Karpas-422 (cell line): Measurements from ENCODE around the gene KIAA2012. TPM values are rescaled to one million over a fixed set of nuclear protein-coding genes. Genes with fewer than 3 reads are reported as not detected.

Experiments
- DNase-seq: peaks from one replicate; pipeline ENCODE4 v3.0.0-alpha.2; 2015
- H2AFZ ChIP-seq: fragments of 200-600 bp; sonication (generic); 2 replicates; pipeline ENCODE4 v1.6.1; 2014; ENCODE audit warnings: antibody characterized with exemption, low read length, mixed read lengths
- H3K27ac ChIP-seq: fragments of 200-600 bp; sonication (generic); 2 replicates; pipeline ENCODE4 v1.5.1; 2014; ENCODE audit warnings: mild to moderate bottlenecking, low read length, moderate library complexity
- H3K27me3 ChIP-seq: fragments of 200-600 bp; sonication (generic); 2 replicates; pipeline ENCODE4 v1.6.1; 2014; ENCODE audit warnings: low read length, mixed read lengths
- H3K36me3 ChIP-seq: fragments of 200-600 bp; sonication (generic); 2 replicates; pipeline ENCODE4 v1.6.1; 2014; ENCODE audit warnings: low read length, mixed read lengths; ENCODE audit not compliant: insufficient read depth
- H3K4me1 ChIP-seq: fragments of 200-600 bp; sonication (generic); 2 replicates; pipeline ENCODE4 v1.6.1; 2014; ENCODE audit warnings: mild to moderate bottlenecking, low read length, mixed read lengths
- H3K4me2 ChIP-seq: fragments of 200-600 bp; sonication (generic); 2 replicates; pipeline ENCODE4 v1.6.1; 2014; ENCODE audit warnings: low read length, low read depth, mild to moderate bottlenecking; ENCODE audit not compliant: poor library complexity, severe bottlenecking
- H3K4me3 ChIP-seq: fragments of 200-600 bp; sonication (generic); 2 replicates; pipeline ENCODE4 v1.5.1; 2014; ENCODE audit warnings: mild to moderate bottlenecking, antibody characterized with exemption, low read length, mixed read lengths
- H3K79me2 ChIP-seq: fragments of 200-600 bp; sonication (generic); 2 replicates; pipeline ENCODE4 v1.6.1; 2014; ENCODE audit warnings: mild to moderate bottlenecking, low read length, mixed read lengths
- H3K9ac ChIP-seq: fragments of 200-600 bp; sonication (generic); 2 replicates; pipeline ENCODE4 v1.6.0; 2014; ENCODE audit warnings: low read length
- H3K9me2 ChIP-seq: fragments of 200-600 bp; sonication (generic), shearing (Covaris generic); replicated peaks from 2 replicates; pipeline ENCODE4 v1.6.0; 2014; ENCODE audit warnings: mild to moderate bottlenecking, low read length, moderate library complexity; ENCODE audit not compliant: insufficient read depth
- H3K9me3 ChIP-seq: fragments of 300-700, 200-600 bp; sonication (generic); 2 replicates; pipeline ENCODE4 v1.6.1; 2014; ENCODE audit warnings: low read length, mixed read lengths
- H4K20me1 ChIP-seq: fragments of 200-600 bp; sonication (generic); 2 replicates; pipeline ENCODE4 v1.6.1; 2014; ENCODE audit warnings: mild to moderate bottlenecking, antibody characterized with exemption, low read length, low read depth; ENCODE audit not compliant: insufficient read depth
- total RNA-seq: library from RNA; depleted of rRNA; stranded (reverse); fragments of >200 nt; shearing (Covaris generic); gene quantifications from 2 replicates; pipeline ENCODE4 v1.2.3, GENCODE V29; 2014; ENCODE audit warnings: low replicate concordance

Gene KIAA2012
- total RNA-seq, 1 experiment from 2014 or later, result 0.89 TPM

DNA sequence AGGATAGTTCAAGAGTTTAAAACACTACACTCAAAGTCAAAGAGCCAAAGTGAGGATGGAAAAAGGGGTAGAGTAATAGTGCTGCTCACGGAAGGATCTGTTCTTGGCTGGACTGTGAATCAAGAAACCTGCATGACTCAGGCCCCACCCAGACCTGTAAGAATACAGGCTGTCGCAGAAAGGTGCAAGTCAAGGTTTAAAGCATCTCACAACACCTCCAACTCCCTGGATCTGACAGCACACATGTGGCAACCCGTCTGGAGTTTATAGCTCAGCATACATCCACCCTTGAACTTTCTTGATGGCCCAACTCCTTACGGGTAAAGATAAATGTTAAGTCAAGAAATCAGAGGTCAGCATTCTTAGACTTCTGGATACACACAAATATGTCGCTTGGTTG is 6.3 kb downstream of the KIAA2012 start:
- Histone ChIP-seq H3K4me3 (no peak overlapping the region), H2AFZ (no peak overlapping the region), H3K9me2 (no peaks in the 10 kb centered on the region), H3K79me2 (no peaks in the 10 kb centered on the region), H3K4me1 (no peaks in the 10 kb centered on the region), H3K4me2 (no peak overlapping the region), H3K9ac (no peak overlapping the region), H3K36me3 (no peaks in the 10 kb centered on the region), H3K27ac (no peak overlapping the region), H4K20me1 (no peaks in the 10 kb centered on the region), H3K9me3 (no peaks in the 10 kb centered on the region), H3K27me3 (no peaks in the 10 kb centered on the region)
- DNase-seq, result no peak

DNA sequence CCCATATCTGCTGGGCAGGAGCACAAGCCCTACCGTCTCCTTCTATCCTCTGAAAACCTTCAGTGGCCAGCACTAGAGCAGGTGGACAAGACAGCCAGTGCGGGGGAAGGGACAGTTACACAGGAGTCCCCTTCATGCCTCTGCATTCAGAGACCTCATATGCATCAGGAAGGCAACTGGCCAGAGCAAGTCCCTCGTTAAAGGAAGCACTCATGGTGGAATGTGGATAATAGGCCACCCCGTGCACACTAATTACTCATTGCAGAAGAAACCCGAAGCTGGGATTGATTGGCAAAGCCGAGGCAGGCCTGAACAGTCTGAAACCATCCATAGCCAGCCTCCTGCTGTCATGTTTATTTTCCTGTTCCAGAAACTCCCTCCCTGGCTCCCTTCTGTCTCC is 11.2 kb downstream of the KIAA2012 start:
- no peaks in the 10 kb centered on the region for H4K20me1 ChIP-seq
- H3K9me3 ChIP-seq, result no peaks in the 10 kb centered on the region
- no peaks in the 10 kb centered on the region for H3K9me2 ChIP-seq
- no peaks in the 10 kb centered on the region for H3K36me3 ChIP-seq
- no peak overlapping the region for H2AFZ ChIP-seq
- no peaks in the 10 kb centered on the region for H3K27me3 ChIP-seq
- no peaks in the 10 kb centered on the region for H3K4me1 ChIP-seq
- H3K27ac ChIP-seq, result no peak overlapping the region
- H3K4me3 ChIP-seq, result no peak overlapping the region
- no peak overlapping the region for H3K9ac ChIP-seq
- DNase-seq, result no peak
- no peaks in the 10 kb centered on the region for H3K79me2 ChIP-seq
- no peak overlapping the region for H3K4me2 ChIP-seq

DNA sequence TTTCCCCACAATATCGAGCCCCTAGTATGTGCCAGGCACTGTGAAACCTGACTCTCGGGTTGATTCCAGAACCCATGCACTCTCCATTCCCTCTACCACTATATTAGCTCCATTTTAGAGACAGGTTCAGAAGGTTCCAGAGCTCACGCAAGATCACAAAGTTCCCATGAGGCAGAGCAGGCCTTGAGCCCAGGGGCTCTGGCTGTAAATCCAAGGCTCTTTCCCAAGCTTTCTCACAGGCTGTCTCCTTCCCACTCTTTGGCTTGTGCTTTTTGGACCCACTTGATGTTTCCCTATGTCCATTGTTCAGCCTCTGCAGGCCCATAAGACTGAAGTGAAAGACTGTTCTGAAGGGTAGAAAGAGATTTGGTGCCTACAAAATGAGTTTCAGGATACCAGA is 15.7 kb downstream of the KIAA2012 start:
- Histone ChIP-seq H3K9ac (no peak overlapping the region), H2AFZ (no peak overlapping the region), H3K79me2 (no peaks in the 10 kb centered on the region), H4K20me1 (no peaks in the 10 kb centered on the region), H3K4me2 (no peak overlapping the region), H3K4me1 (no peaks in the 10 kb centered on the region), H3K9me3 (no peaks in the 10 kb centered on the region), H3K27ac (no peak overlapping the region), H3K36me3 (no peaks in the 10 kb centered on the region), H3K9me2 (no peaks in the 10 kb centered on the region; the same call in 1 of the 2 replicates), H3K27me3 (no peaks in the 10 kb centered on the region), H3K4me3 (no peak overlapping the region)
- DNase-seq, result no peak

DNA sequence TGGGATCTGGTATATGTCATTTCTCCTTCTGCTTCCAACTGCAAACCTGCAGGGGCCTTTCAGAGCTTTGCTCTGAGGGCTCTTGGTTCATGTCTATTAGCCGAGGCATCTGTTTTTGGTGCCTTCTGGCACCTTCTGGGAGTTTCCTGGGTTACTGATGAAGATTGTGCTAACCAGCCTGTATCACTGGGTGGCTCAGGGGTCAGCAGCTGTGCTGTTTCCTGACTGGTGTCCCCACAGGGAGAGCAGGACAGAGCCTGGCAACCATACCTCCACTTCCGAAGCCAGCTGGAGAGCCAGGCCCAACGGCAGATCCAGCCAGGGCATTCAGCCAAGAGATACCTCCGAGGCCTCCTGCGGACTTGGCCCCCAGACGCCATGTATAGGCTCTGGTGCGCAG is 17.5 kb downstream of the KIAA2012 start:
- H4K20me1 ChIP-seq, result no peaks in the 10 kb centered on the region
- H3K27ac ChIP-seq, result no peak overlapping the region
- no peak overlapping the region for H2AFZ ChIP-seq
- no peaks in the 10 kb centered on the region for H3K27me3 ChIP-seq
- H3K36me3 ChIP-seq, result no peaks in the 10 kb centered on the region
- no peaks in the 10 kb centered on the region for H3K79me2 ChIP-seq
- H3K9me3 ChIP-seq, result no peaks in the 10 kb centered on the region
- no peak overlapping the region for H3K4me2 ChIP-seq
- H3K4me1 ChIP-seq, result peaks cover 8% of the 10 kb centered on the region
- H3K9me2 ChIP-seq, result no peaks in the 10 kb centered on the region; the same call in 1 of the 2 replicates
- H3K4me3 ChIP-seq, result no peak overlapping the region
- DNase-seq, result no peak
- H3K9ac ChIP-seq, result no peak overlapping the region

DNA sequence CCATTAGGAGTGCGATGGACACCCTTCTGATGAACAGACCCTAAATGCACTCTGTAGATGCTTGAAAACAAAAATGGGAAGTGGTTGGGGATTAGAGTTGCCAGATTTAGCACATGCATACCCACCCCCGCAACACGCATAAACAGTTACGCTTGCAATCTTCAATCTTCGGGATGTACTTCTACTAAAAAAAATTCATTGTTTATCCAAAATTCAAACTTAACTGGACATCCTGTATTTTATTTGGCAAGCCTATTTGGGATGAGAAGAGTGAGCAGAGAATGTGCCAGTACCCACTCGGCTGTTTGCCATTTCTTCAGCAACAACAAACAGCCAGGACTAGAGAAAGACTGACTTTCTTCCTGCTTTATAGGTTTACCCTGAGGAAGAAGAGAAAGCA is 18.4 kb downstream of the KIAA2012 start:
- Histone ChIP-seq H3K36me3 (no peaks in the 10 kb centered on the region), H3K4me2 (no peak overlapping the region), H3K79me2 (no peaks in the 10 kb centered on the region), H2AFZ (no peak overlapping the region), H3K9me3 (no peaks in the 10 kb centered on the region), H3K9ac (no peak overlapping the region), H3K4me1 (peaks cover 17% of the 10 kb centered on the region), H3K9me2 (no peaks in the 10 kb centered on the region; the same call in 1 of the 2 replicates), H3K27ac (no peak overlapping the region), H3K4me3 (no peak overlapping the region), H4K20me1 (no peaks in the 10 kb centered on the region), H3K27me3 (no peaks in the 10 kb centered on the region)
- DNase-seq, result no peak

DNA sequence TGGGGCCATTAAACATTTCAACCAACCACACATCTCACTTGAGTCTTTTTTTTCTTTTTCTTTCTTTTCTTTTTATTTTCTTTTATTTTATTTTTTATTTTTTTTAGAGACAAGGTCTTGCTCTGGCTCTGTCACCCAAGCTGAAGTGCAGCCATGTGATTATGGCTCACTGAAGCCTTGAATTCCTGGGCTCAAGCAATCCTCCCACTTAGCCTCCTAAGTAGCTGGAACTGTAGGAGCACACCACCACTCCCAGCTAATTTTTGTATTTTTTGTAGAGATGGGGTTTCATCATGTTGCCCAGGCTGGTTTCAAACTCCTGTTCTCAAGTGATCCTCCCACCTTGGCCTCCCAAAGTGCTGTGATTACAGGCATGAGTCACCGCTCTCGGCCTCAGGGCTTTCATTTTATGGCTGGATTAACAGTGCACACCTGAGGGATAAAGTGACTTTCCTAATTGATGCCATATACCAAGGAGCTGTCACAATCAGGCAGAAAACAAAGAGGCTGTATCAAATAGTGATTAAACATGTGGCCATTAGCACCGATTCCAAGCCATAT is 21.5 kb downstream of the KIAA2012 start:
- no peak overlapping the region for H3K4me2 ChIP-seq
- H3K4me3 ChIP-seq, result no peak overlapping the region
- peaks cover 19% of the 10 kb centered on the region for H3K4me1 ChIP-seq
- H3K27ac ChIP-seq, result no peak overlapping the region
- no peaks in the 10 kb centered on the region for H3K9me3 ChIP-seq
- no peaks in the 10 kb centered on the region for H3K36me3 ChIP-seq
- H3K9ac ChIP-seq, result no peak overlapping the region
- DNase-seq, result no peak
- H4K20me1 ChIP-seq, result no peaks in the 10 kb centered on the region
- no peaks in the 10 kb centered on the region; the same call in 1 of the 2 replicates for H3K9me2 ChIP-seq
- H2AFZ ChIP-seq, result no peak overlapping the region
- no peaks in the 10 kb centered on the region for H3K27me3 ChIP-seq
- no peaks in the 10 kb centered on the region for H3K79me2 ChIP-seq

DNA sequence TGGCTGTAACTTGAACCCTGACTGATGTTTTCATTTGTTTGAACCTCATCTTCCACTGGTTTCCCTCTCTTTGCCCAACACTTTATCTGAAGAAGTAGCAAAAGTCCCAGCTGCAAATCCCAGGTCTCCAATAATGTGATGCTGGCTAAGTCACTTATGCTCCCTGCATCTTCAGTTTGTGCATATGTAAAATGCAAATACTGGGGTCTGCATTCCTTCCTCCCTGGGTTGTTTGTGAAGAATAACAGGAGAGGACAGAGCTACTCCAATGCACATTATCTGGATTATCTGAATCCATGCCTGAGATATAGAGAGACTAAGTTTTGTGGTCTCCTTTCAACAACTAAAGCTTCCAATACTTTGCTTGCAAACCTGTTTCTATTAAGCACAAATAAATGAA is 22.2 kb downstream of the KIAA2012 start:
- H3K36me3 ChIP-seq, result no peaks in the 10 kb centered on the region
- H3K4me3 ChIP-seq, result no peak overlapping the region

DNA sequence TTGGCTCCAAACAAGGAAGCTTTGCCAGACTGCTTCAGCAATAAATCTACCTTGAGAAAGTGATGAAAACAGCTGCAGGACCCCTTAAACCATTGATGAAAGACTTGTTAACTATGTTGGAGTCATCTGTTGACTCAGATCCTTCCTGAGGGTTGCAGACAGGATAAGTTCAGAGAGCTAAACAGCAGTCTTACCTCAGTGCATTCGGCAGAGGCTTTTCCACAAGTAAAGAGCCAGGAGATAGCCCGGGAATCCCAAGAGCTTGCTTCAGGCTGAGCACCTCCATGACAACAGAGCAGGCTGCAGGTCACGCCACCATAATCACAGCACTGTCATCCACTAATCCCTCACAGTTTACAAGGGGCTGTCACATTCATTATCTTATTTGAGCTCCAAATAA is 23.7 kb downstream of the KIAA2012 start:
- no peak overlapping the region for H3K4me2 ChIP-seq
- no peaks in the 10 kb centered on the region for H4K20me1 ChIP-seq
- H3K36me3 ChIP-seq, result no peaks in the 10 kb centered on the region
- no peak overlapping the region for H2AFZ ChIP-seq
- H3K27ac ChIP-seq, result no peak overlapping the region
- no peaks in the 10 kb centered on the region for H3K27me3 ChIP-seq
- H3K9ac ChIP-seq, result no peak overlapping the region
- H3K9me3 ChIP-seq, result no peaks in the 10 kb centered on the region
- no peak for DNase-seq
- no peak overlapping the region for H3K4me3 ChIP-seq
- H3K79me2 ChIP-seq, result no peaks in the 10 kb centered on the region
- H3K9me2 ChIP-seq, result no peaks in the 10 kb centered on the region; the same call in 1 of the 2 replicates
- H3K4me1 ChIP-seq, result peaks cover 32% of the 10 kb centered on the region

More for the DNA sequence above, 22.2 kb downstream of the KIAA2012 start:
- H3K9me2 ChIP-seq, result no peaks in the 10 kb centered on the region; the same call in 1 of the 2 replicates
- no peaks in the 10 kb centered on the region for H4K20me1 ChIP-seq
- H3K4me2 ChIP-seq, result no peak overlapping the region
- DNase-seq, result no peak
- no peaks in the 10 kb centered on the region for H3K79me2 ChIP-seq
- H2AFZ ChIP-seq, result no peak overlapping the region
- H3K9me3 ChIP-seq, result no peaks in the 10 kb centered on the region
- H3K9ac ChIP-seq, result no peak overlapping the region
- H3K4me1 ChIP-seq, result peaks cover 19% of the 10 kb centered on the region
- no peaks in the 10 kb centered on the region for H3K27me3 ChIP-seq
- H3K27ac ChIP-seq, result no peak overlapping the region
